CD4-positive, alpha-beta T cell (primary cell): ENCODE data around the gene TSHB. TPM values are rescaled to one million over a fixed set of nuclear protein-coding genes. Genes with fewer than 3 reads are reported as not detected.

Experiments
- ATAC-seq: fragments of 200-7000 bp; cut with Tn5 transposase; one replicate; pipeline ENCODE4 v1.10.0; 2022; ENCODE audit warnings: mild to moderate bottlenecking; ENCODE audit not compliant: poor library complexity
- CTCF ChIA-PET: fragments of 350-600 bp; sonication (Branson Sonifier 250); formaldehyde crosslinking; loops from one replicate; lab custom pipeline; 2021; ENCODE audit warnings: antibody characterized with exemption, inconsistent platforms; lab: Charles Lee
- POLR2A ChIA-PET: fragments of 350-600 bp; sonication (Branson Sonifier 250); formaldehyde crosslinking; loops from one replicate; lab custom pipeline; 2021; ENCODE audit warnings: antibody characterized with exemption, inconsistent platforms; lab: Charles Lee
- DNase-seq, 14 experiments: peaks; one replicate each; pipeline ENCODE4 v3.0.0-alpha.2; 2013 to 2020; ENCODE audit warnings: mixed read lengths in 2 of 14
- H3K27ac ChIP-seq, 2 donors: one replicate each; pipeline versions ENCODE4 v1.5.1 to v1.7.0; 2013; ENCODE audit warnings: low read length in 2 of 2, low read depth in 1 of 2, mild to moderate bottlenecking in 1 of 2
- H3K27me3 ChIP-seq, 2 experiments: 1 replicate in 1 of 2; 2 replicates in 1 of 2; pipeline versions ENCODE4 v1.6.1 to v1.7.0; 2013; ENCODE audit warnings: low read length in 2 of 2, control low read depth in 1 of 2, mild to moderate bottlenecking in 1 of 2, moderate library complexity in 1 of 2; ENCODE audit not compliant: insufficient read depth in 2 of 2, control insufficient read depth in 1 of 2
- H3K36me3 ChIP-seq: one replicate; pipeline ENCODE4 v1.6.1; 2013; ENCODE audit warnings: low read length, control low read depth; ENCODE audit not compliant: insufficient read depth
- H3K4me1 ChIP-seq: one replicate; pipeline ENCODE4 v1.6.1; 2013; ENCODE audit warnings: low read length, control low read depth; ENCODE audit not compliant: insufficient read depth
- H3K4me3 ChIP-seq: one replicate; pipeline ENCODE4 v1.5.1; 2013; ENCODE audit warnings: mild to moderate bottlenecking, low read length, moderate library complexity
- H3K9me3 ChIP-seq, 2 experiments: 1 replicate in 1 of 2; 2 replicates in 1 of 2; pipeline versions ENCODE4 v1.6.1 to v1.7.0; 2013; ENCODE audit warnings: low read length in 2 of 2, mild to moderate bottlenecking in 2 of 2, control low read depth in 1 of 2, moderate library complexity in 1 of 2; ENCODE audit not compliant: control insufficient read depth in 1 of 2, insufficient read depth in 1 of 2
- H3K27ac Mint-ChIP-seq: one replicate; pipeline ENCODE4 v1.8.0; 2020; ENCODE audit warnings: mixed read lengths
- H3K27me3 Mint-ChIP-seq: one replicate; pipeline ENCODE4 v1.8.0; 2021; ENCODE audit warnings: mixed read lengths
- H3K36me3 Mint-ChIP-seq: one replicate; pipeline ENCODE4 v1.8.0; 2021; ENCODE audit warnings: low read depth, mixed read lengths
- H3K4me1 Mint-ChIP-seq: one replicate; pipeline ENCODE4 v1.8.0; 2021; ENCODE audit warnings: low read depth, mixed read lengths
- H3K4me3 Mint-ChIP-seq: one replicate; pipeline ENCODE4 v1.8.0; 2020; ENCODE audit warnings: mild to moderate bottlenecking, mixed read lengths
- H3K9me3 Mint-ChIP-seq: one replicate; pipeline ENCODE4 v1.8.0; 2020; ENCODE audit warnings: mixed read lengths
- intact Hi-C, 2 experiments: fragments of 100-400 bp; cut with DNase I in 1 of 2; cut with micrococcal nuclease in 1 of 2; formaldehyde crosslinking; loops; one replicate each; pipeline versions ENCODE4 v1.15.1 to v1.9.0; 2023 to 2025; cut with DNase I, micrococcal nuclease
- total RNA-seq, 174 experiments: library from RNA in 2 of 174; stranded (reverse) in 2 of 174; gene quantifications; one replicate each; pipeline ENCODE4 v1.2.3 and lab custom pipeline; 2021 to 2026
- TF ChIP-seq, protein P1 (sequence below): fragments of 200-600 bp; IDR thresholded peaks from one replicate; pipeline ENCODE4 v1.8.0; 2022; ENCODE audit warnings: antibody characterized with exemption, mild to moderate bottlenecking

Gene TSHB
- total RNA-seq, 2 experiments from 2014 or later: not detected

- Histone ChIP-seq H3K36me3 (peaks cover 4% of the 10 kb centered on the region), H3K27me3 (no peaks in the 10 kb centered on the region), H3K9me3 (no peaks in the 10 kb centered on the region), H3K27ac (no peak overlapping the region), H3K4me1 (peaks cover 6% of the 10 kb centered on the region), H3K4me3 (no peak overlapping the region)
- no peaks in the 10 kb centered on the region for H3K27me3 Mint-ChIP-seq
- intact Hi-C loops: loop anchor here (1.0 to 10.0 kb wide), 4 partner anchors 35 to 708 kb away; partner anchors contain the start of gene TSPAN2 (in 1 of the 2)
- no peak overlapping the region for H3K4me3 Mint-ChIP-seq
- no peaks in the 10 kb centered on the region for H3K36me3 Mint-ChIP-seq
- ChIA-PET CTCF (interaction anchor here (0.7 to 2.4 kb wide), 14 partner anchors 10 to 70 kb away, joined by 3 to 15 read pairs (median 4); no protein-coding TSS in a partner anchor), POLR2A (interaction anchor here (1.4 kb wide), 1 partner anchor 46 kb away, joined by 4 read pairs; no protein-coding TSS in a partner anchor)
- no peak overlapping the region for H3K27ac Mint-ChIP-seq
- TF ChIP-seq, protein P1, sequence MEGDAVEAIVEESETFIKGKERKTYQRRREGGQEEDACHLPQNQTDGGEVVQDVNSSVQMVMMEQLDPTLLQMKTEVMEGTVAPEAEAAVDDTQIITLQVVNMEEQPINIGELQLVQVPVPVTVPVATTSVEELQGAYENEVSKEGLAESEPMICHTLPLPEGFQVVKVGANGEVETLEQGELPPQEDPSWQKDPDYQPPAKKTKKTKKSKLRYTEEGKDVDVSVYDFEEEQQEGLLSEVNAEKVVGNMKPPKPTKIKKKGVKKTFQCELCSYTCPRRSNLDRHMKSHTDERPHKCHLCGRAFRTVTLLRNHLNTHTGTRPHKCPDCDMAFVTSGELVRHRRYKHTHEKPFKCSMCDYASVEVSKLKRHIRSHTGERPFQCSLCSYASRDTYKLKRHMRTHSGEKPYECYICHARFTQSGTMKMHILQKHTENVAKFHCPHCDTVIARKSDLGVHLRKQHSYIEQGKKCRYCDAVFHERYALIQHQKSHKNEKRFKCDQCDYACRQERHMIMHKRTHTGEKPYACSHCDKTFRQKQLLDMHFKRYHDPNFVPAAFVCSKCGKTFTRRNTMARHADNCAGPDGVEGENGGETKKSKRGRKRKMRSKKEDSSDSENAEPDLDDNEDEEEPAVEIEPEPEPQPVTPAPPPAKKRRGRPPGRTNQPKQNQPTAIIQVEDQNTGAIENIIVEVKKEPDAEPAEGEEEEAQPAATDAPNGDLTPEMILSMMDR: peak; percentile 97
- DNase-seq (peak; percentile 10 to 78 (median 52)), ATAC-seq (peak; percentile 98)
- no peaks in the 10 kb centered on the region for H3K9me3 Mint-ChIP-seq
- peaks cover 6% of the 10 kb centered on the region for H3K4me1 Mint-ChIP-seq
These were observed 22.9 kb downstream of the TSHB start for GRCh38 chr1:115052454-115053083.

DNA sequence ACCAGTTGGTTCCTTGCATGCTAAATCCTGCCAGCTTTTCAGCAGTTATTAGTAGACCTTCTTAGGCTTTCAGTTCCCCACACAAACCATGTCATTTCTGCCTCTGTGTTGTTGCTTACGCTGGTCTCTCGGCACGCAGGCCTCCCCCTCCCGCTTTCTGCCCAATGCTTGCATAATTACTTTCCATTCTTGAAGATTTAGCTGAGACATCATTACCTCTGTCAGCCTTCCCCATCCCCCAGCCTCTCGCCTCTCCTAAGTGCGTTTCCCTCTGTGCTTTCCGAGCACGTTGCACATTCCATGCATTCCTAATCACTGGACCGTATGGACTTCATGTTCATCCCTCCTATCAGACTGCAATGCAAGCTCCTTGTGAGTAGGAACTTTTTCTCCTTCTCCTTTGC, 26.8 kb downstream of the TSHB start:
- H3K4me1 ChIP-seq: peaks cover 6% of the 10 kb centered on the region
- Mint-ChIP-seq H3K9me3 (no peaks in the 10 kb centered on the region), H3K4me3 (no peak overlapping the region), H3K36me3 (no peaks in the 10 kb centered on the region), H3K27me3 (no peaks in the 10 kb centered on the region), H3K4me1 (peaks cover 16% of the 10 kb centered on the region), H3K27ac (no peak overlapping the region)
- CTCF ChIA-PET: interaction anchor here (1.9 kb wide), 1 partner anchor 56 kb away, joined by 6 read pairs; no protein-coding TSS in a partner anchor
- H3K4me3 ChIP-seq: no peak overlapping the region
- DNase-seq: no peak
- ATAC-seq: no peak
- peaks cover 6% of the 10 kb centered on the region for H3K36me3 ChIP-seq
- POLR2A ChIA-PET: interaction anchor here (1.6 kb wide), 1 partner anchor 42 kb away, joined by 8 read pairs; no protein-coding TSS in a partner anchor
- H3K9me3 ChIP-seq: no peaks in the 10 kb centered on the region
- no peak overlapping the region for H3K27ac ChIP-seq
- TF ChIP-seq, protein P1: no peak
- H3K27me3 ChIP-seq: no peaks in the 10 kb centered on the region
- intact Hi-C loops: loop anchor here in 1 of 2 experiments (10.0 kb wide), 1 partner anchor 712 kb away; no protein-coding TSS in a partner anchor

DNA sequence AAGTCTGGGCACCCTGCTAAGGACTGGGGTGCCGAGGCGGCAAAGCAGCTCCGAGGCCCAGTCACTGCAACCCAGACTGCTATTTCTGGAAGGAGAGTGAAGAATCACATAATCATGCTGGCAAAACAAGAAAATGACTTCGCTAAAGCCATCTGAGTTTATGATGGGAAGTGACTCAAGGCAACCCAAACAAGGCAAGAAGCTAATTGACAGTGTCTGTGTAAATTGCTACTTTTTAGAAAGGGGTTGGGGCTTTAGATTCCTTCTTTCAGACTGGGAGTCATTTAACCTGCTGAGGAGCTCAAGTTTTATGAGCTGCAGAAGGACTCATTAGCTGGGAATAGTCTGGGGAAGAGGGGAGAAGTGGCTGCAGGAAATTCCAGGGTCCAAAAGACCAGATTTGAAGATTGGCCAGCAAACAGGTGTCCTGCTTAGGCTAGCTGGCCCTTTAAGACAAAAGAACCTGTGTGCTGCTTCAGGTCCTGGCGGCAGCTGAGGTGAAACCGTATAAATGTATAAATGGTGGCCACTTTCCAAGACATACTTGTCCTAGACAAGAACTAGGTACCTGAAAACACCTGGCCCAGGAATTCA, 28.1 kb downstream of the TSHB start:
- POLR2A ChIA-PET: interaction anchor here (1.2 to 1.6 kb wide), 2 partner anchors 30 to 41 kb away, joined by 3 to 8 read pairs; no protein-coding TSS in a partner anchor
- no peaks in the 10 kb centered on the region for H3K9me3 Mint-ChIP-seq
- CTCF ChIA-PET: interaction anchor here (1.9 kb wide), 2 partner anchors 55 to 78 kb away, joined by 5 to 6 read pairs; no protein-coding TSS in a partner anchor
- Histone ChIP-seq H3K4me1 (peaks cover 13% of the 10 kb centered on the region), H3K4me3 (no peak overlapping the region), H3K27me3 (no peaks in the 10 kb centered on the region), H3K27ac (no peak overlapping the region), H3K36me3 (peaks cover 6% of the 10 kb centered on the region), H3K9me3 (no peaks in the 10 kb centered on the region)
- ATAC-seq (no peak), DNase-seq (no peak)
- TF ChIP-seq, protein P1: no peak
- H3K36me3 Mint-ChIP-seq: no peaks in the 10 kb centered on the region
- no peak overlapping the region for H3K4me3 Mint-ChIP-seq
- intact Hi-C loops: loop anchor here in 1 of 2 experiments (10.0 kb wide), 1 partner anchor 713 kb away; no protein-coding TSS in a partner anchor
- no peak overlapping the region for H3K27ac Mint-ChIP-seq
- peaks cover 30% of the 10 kb centered on the region for H3K4me1 Mint-ChIP-seq
- no peaks in the 10 kb centered on the region for H3K27me3 Mint-ChIP-seq
